Brain pericyte (primary cell): Measurements from ENCODE around the gene MOAP1.
"Not testable (repeated sequence)": the region's sequence is repeated elsewhere in the genome, so short reads cannot be mapped to it uniquely, and the experiment has no call there.

Source experiments
- DNase-seq: peaks from one replicate; pipeline ENCODE4 v3.0.0-alpha.2; 2012; ENCODE audit warnings: low read depth, low spot score

MOAP1 gene

DNA sequence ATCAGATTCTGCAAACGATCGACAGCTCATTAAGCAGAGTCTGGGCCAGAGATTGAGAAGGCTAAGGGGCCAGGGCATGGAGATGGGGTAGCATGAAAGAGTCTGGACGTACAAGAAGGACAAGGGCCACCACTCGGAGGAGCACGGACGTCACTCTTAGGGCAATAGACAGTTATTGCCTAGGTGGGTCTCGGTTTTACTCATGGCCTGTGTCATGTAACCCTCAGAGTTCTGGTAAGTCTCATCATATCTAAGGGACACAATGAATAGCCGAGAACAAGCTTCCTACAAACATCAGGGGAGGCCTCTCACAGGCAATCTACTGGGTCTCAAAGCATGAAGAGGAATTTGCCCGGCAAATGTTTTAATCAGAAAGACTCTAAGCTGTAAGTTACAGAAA, 38.6 kb downstream of the MOAP1 start:
- DNase-seq = no peak

DNA sequence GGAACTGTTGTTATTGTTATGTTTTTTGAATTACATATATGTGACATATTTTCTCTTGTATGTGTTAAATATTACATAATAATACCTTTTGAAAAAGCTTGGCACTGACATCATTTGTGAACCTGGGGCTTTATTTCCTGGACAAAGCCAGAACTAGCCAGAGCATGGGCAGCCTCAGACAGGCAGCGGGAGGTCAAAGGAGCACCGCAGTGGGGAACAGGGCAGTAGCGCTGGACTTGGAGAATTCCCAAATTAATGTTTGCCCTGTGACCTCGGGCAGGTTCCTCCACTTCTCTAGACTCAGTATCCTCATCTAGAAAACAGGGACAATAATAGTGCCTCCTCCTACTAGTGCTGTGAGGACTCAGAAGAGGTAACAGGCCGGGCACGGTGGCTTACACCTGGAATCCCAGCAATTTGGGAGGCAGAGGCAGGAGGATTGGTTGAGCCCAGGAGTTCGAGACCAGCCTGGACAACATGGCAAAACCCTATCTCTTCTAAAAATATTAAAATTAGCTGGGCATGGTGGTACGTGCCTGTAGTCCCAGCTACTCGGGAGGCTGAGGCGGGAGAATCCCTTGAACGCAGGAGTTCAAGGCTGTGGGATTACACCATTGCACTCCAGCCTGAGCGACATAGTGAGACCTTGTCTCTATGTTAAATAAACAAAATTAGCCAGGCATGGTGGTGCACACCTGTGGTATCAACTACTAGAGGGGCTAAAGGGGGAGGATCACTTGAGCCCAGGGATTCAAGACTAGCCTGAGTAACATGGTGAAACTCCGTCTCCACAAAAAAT, 41.6 kb downstream of the MOAP1 start:
- no peak for DNase-seq

DNA sequence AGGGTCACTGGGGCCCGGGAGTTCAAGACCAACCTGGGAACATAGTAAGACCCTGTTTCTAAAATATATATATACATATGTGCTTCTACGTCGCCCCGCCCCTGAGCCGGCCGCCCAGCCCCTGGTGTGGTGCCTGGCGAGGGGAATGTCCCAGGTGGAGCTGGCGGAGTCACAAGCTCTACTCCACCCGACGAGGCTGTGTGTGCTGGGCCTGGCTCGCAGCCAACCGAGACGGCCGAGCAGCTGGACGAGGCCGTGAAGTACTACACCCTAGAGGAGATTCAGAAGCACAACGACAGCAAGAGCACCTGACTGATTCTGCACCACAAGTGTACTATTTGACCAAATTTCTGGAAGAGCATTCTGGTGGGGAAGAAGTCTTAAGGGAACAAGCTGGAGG, 46.8 kb downstream of the MOAP1 start:
- DNase-seq = no peak

DNA sequence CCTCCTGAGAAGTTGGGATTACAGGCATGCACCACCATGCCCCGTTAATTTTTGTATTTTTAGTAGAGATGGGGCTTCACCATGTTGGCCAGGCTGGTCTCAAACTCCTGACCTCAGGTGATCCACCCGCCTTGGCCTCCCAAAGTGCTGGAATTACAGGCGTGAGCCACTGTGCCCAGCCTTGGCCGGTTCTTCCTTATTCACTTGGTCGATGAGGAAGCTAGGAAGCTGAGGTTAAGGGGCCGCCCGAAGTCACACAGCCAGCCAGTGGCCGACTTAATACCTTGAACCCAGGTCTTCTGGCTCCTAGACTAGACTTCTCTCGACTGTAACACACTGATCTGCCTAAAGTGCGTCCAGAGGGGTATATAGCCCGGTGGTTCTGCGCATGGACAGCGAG, 48.2 kb downstream of the MOAP1 start:
- DNase-seq = not testable (repeated sequence)

DNA sequence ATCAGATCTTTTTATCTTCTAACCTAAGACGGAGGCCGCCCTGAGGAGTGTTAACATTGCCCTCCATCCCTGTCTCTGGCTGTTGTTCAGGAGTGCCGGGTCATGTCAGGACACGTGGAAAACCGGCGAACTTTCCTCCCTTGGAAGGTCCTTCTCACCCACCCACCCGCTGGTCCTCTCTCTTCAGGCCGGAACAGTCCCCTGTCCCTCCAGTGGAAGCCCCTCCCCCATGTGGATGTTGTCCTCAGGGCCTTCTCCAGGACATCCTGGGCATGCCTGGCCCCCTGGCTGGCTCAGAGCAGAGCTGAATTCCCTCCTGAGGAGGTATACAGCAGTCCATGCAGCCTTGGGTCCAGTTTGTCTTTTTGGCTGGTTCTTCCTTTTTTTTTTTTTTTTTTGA, 48.7 kb downstream of the MOAP1 start:
- DNase-seq = no peak

GRCh38 chr14:93135399-93135798, 49.3 kb downstream of the MOAP1 start:
- DNase-seq = no peak

DNA sequence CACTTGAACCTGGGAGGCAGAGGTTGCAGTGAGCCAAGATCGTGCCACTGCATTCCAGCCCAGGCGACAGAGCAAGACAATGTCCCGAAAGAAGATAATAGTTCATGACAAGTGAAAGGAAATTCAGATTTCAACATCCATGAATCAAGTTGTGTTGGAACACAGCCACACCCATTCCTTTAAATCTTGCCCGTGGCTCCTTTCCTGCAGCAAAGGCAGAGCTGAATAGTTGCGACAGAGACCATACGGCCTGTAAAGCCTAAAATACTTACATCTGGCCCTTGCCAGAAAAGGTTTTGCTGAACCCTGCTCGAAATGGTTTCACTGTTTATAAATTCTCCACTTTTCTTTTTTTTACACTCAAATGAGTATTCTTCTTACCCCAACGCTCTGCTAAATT, 51.2 kb downstream of the MOAP1 start:
- DNase-seq = no peak

- DNase-seq = no peak
Measured at GRCh38 chr14:93132472-93133065, 52.1 kb downstream of the MOAP1 start.
